HCT116 (cell line): ENCODE results near the gene FNDC3A. TPM values are rescaled to one million over a fixed set of nuclear protein-coding genes. Genes with fewer than 3 reads are reported as not detected.

Experiments used
- ATAC-seq: fragments of 200-7000 bp; cut with Tn5 transposase; 2 replicates; pipeline ENCODE4 v1.9.1; 2020; ENCODE audit warnings: mild to moderate bottlenecking, moderate library complexity
- BruUV-seq: library from RNA; stranded (reverse); fragments of 400-500 nt; replicated peaks from 2 replicates; lab custom pipeline; 2021; lab: Mats Ljungman, UMichigan
- CTCF ChIA-PET: fragments of 300-600 bp; sonication (Branson Sonifier 250); formaldehyde crosslinking; loops from one replicate; lab custom pipeline; 2021; ENCODE audit warnings: antibody characterized with exemption; lab: Charles Lee
- POLR2A ChIA-PET: fragments of 300-600, 350-600 bp; sonication (Branson Sonifier 250); formaldehyde crosslinking; loops from one replicate; lab custom pipeline; 2021; ENCODE audit warnings: antibody characterized with exemption; lab: Charles Lee
- RAD21 ChIA-PET, 2 experiments: fragments of 300-600 bp; sonication (Branson Sonifier 250); formaldehyde crosslinking; loops; one replicate each; lab custom pipeline; 2023; ENCODE audit warnings: low total read pairs in 2 of 2; ENCODE audit not compliant: uncharacterized antibody in 2 of 2, unreplicated experiment in 2 of 2, low non-redundant PET in 1 of 2; lab: Charles Lee
- DNase-seq: peaks from one replicate; pipeline ENCODE4 v3.0.0-alpha.2; 2010; ENCODE audit warnings: low read depth, low spot score
- H2AFZ ChIP-seq: fragments of 200-600 bp; shearing (Covaris generic), sonication (generic); 2 replicates; pipeline ENCODE4 v1.6.1; 2017; ENCODE audit warnings: low read depth, mixed run types, mixed read lengths, antibody characterized with exemption, low read length; ENCODE audit not compliant: poor library complexity, severe bottlenecking
- H3K27ac ChIP-seq: 2 replicates; pipeline ENCODE4 v1.5.1; 2012; ENCODE audit warnings: low read depth, low read length
- H3K27me3 ChIP-seq: fragments of 200-600 bp; sonication (generic); 2 replicates; pipeline ENCODE4 v1.6.1; 2016; ENCODE audit warnings: mixed run types, low read length, mixed read lengths; ENCODE audit not compliant: insufficient read depth
- H3K36me3 ChIP-seq, 2 experiments: fragments of 200-500 bp in 1 of 2; fragments of 200-600 bp in 1 of 2; sonication (Bioruptor generic) in 1 of 2; sonication (generic) in 1 of 2; 2 replicates each; pipeline versions ENCODE4 v1.5.1 to v1.6.1; 2014 to 2016; ENCODE audit warnings: low read length in 2 of 2, inconsistent platforms in 1 of 2, mixed read lengths in 1 of 2, mixed run types in 1 of 2; ENCODE audit not compliant: insufficient read depth in 2 of 2, control insufficient read depth in 1 of 2
- H3K4me1 ChIP-seq, 2 experiments: fragments of 200-600 bp in 1 of 2; sonication (generic) in 1 of 2; 2 replicates each; pipeline versions ENCODE4 v1.5.1 to v1.6.1; 2012 to 2017; ENCODE audit warnings: low read length in 2 of 2, inconsistent platforms in 1 of 2, mild to moderate bottlenecking in 1 of 2, mixed read lengths in 1 of 2, mixed run types in 1 of 2, moderate library complexity in 1 of 2; ENCODE audit not compliant: insufficient read depth in 2 of 2, control insufficient read depth in 1 of 2
- H3K4me2 ChIP-seq: fragments of 200-600 bp; sonication (generic); 2 replicates; pipeline ENCODE4 v1.6.1; 2017; ENCODE audit warnings: mixed run types, low read length, mixed read lengths
- H3K4me3 ChIP-seq, 2 experiments: fragments of 200-600 bp in 1 of 2; sonication (generic) in 1 of 2; replicated peaks in 1 of 2; 2 replicates each; pipeline ENCODE4 v1.5.1; 2011 to 2016; ENCODE audit warnings: low read length in 2 of 2, control low read depth in 1 of 2, low read depth in 1 of 2, mild to moderate bottlenecking in 1 of 2, mixed read lengths in 1 of 2, mixed run types in 1 of 2
- H3K79me2 ChIP-seq: fragments of 200-600 bp; sonication (generic); 2 replicates; pipeline ENCODE4 v1.6.1; 2017; ENCODE audit warnings: mild to moderate bottlenecking, mixed run types, low read length, moderate library complexity, mixed read lengths; ENCODE audit not compliant: insufficient read depth
- H3K9ac ChIP-seq: fragments of 200-600 bp; sonication (generic); 2 replicates; pipeline ENCODE4 v1.6.1; 2016; ENCODE audit warnings: low read length, mixed read lengths
- H3K9me2 ChIP-seq: fragments of 200-600 bp; sonication (generic), shearing (Covaris generic); 2 replicates; pipeline ENCODE4 v1.6.1; 2017; ENCODE audit warnings: mixed run types, mild to moderate bottlenecking, moderate library complexity; ENCODE audit not compliant: insufficient read depth
- H3K9me3 ChIP-seq, 2 experiments: fragments of 200-500 bp in 1 of 2; fragments of 200-600 bp in 1 of 2; sonication (Bioruptor generic) in 1 of 2; sonication (generic) in 1 of 2; 2 replicates each; pipeline ENCODE4 v1.6.1; 2014 to 2017; ENCODE audit warnings: low read length in 2 of 2, mixed read lengths in 2 of 2, inconsistent platforms in 1 of 2, low read depth in 1 of 2, mild to moderate bottlenecking in 1 of 2, mixed run types in 1 of 2, moderate library complexity in 1 of 2; ENCODE audit not compliant: control insufficient read depth in 1 of 2, insufficient read depth in 1 of 2
- H4K20me1 ChIP-seq: fragments of 200-600 bp; sonication (generic), shearing (Covaris generic); 2 replicates; pipeline ENCODE4 v1.6.1; 2017; ENCODE audit warnings: mixed run types, mild to moderate bottlenecking, moderate library complexity; ENCODE audit not compliant: insufficient read depth
- CBX3 ChIP-seq: IDR thresholded peaks from 2 replicates; pipeline ENCODE4 v1.6.1; 2012; ENCODE audit warnings: low read depth
- ELF1 ChIP-seq: IDR thresholded peaks from 2 replicates; pipeline ENCODE4 v1.6.1; 2012; ENCODE audit warnings: low read depth, borderline replicate concordance
- EZH2phosphoT487 ChIP-seq: fragments of 200-600 bp; IDR thresholded peaks from 2 replicates; pipeline ENCODE4 v1.6.1; 2018; ENCODE audit warnings: antibody characterized with exemption, borderline replicate concordance
- FOSL1 ChIP-seq: IDR thresholded peaks from 2 replicates; pipeline ENCODE4 v1.6.1; 2012; ENCODE audit warnings: low read depth
- JUND ChIP-seq: IDR thresholded peaks from 2 replicates; pipeline ENCODE4 v1.6.1; 2012
- RAD21 ChIP-seq: IDR thresholded peaks from 2 replicates; pipeline ENCODE4 v1.6.1; 2012; ENCODE audit warnings: low read depth, mild to moderate bottlenecking
- SP1 ChIP-seq: IDR thresholded peaks from 2 replicates; pipeline ENCODE4 v1.6.1; 2012; ENCODE audit warnings: low read depth
- SRF ChIP-seq: IDR thresholded peaks from 2 replicates; pipeline ENCODE4 v1.6.1; 2012; ENCODE audit warnings: low read depth
- TCF7L2 ChIP-seq: IDR thresholded peaks from 2 replicates; pipeline ENCODE4 v1.7.0; 2011; ENCODE audit warnings: borderline replicate concordance, inconsistent platforms; ENCODE audit not compliant: insufficient read depth, insufficient read length; ENCODE audit errors: extremely low read depth
- ZBTB33 ChIP-seq: IDR thresholded peaks from 2 replicates; pipeline ENCODE4 v1.6.1; 2011; ENCODE audit warnings: mild to moderate bottlenecking, low read length, moderate library complexity; ENCODE audit not compliant: insufficient replicate concordance; ENCODE audit errors: extremely low read depth
- ZNF274 ChIP-seq: fragments of 200-500 bp; sonication (Bioruptor generic); IDR thresholded peaks from 2 replicates; pipeline ENCODE4 v1.6.1; 2014; ENCODE audit warnings: mild to moderate bottlenecking, low read depth, low read length, inconsistent platforms
- intact Hi-C: fragments of 100-400 bp; cut with micrococcal nuclease; formaldehyde crosslinking; loops from 2 replicates; pipeline ENCODE4 v1.10.0; 2022
- total RNA-seq: library from RNA; stranded (reverse); gene quantifications from one replicate; pipeline ENCODE4 v1.2.1, GENCODE V29; 2021; ENCODE audit not compliant: unreplicated experiment
- TF ChIP-seq, protein P1 (sequence below): IDR thresholded peaks from 2 replicates; pipeline ENCODE4 v1.6.1; 2012; ENCODE audit warnings: low read depth
- TF ChIP-seq, protein P2 (sequence below), 3 experiments: fragments of 200-600 bp in 1 of 3; sonication (generic) in 1 of 3; IDR thresholded peaks in 2 of 3; conservative IDR thresholded peaks in 1 of 3; 2 replicates each; pipeline ENCODE4 v1.5.1; 2012 to 2017; ENCODE audit warnings: low read depth in 2 of 3, low read length in 2 of 3, antibody characterized with exemption in 1 of 3, borderline replicate concordance in 1 of 3, control low read depth in 1 of 3, mild to moderate bottlenecking in 1 of 3, mixed read lengths in 1 of 3, mixed run types in 1 of 3, moderate library complexity in 1 of 3; ENCODE audit not compliant: insufficient read depth in 1 of 3
- TF ChIP-seq, protein P3 (sequence below): IDR thresholded peaks from 2 replicates; pipeline ENCODE4 v1.6.1; 2012

The FNDC3A gene
- total RNA-seq, 1 experiment from 2014 or later, result 30.5 TPM

DNA sequence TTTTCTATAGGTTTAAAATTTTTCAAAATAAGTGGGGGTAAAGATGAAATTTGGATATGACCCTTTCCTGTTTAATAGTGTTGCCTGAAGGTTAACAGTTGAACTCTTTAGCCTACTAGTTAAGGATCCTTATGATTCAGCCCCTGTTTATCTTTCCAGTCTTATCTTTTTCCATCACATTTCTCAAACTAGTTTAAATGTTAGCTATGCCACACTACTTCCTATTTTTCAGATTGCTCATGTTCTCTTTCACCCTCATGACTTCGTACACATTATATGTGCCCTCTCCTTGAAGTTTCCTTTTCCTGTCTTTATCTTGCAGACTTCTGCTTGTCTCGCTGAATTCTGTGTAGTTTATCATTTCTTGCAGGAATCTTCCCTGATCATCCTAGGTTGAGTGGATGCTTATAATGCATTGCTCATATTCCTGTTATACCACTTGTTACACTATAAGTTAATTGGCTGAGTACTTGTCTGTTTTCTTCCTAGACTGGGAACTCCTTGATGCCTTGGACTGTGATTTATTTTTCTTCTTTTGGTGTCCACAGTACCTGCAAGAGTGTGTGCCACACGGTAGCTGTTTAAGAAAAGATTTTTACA, 86.7 kb downstream of the FNDC3A start:
- no peak for ATAC-seq

More for the DNA sequence above, 86.7 kb downstream of the FNDC3A start:
- Histone ChIP-seq H3K4me1 (no peaks in the 10 kb centered on the region), H3K4me3 (no peak overlapping the region), H4K20me1 (no peaks in the 10 kb centered on the region), H3K79me2 (no peaks in the 10 kb centered on the region), H2AFZ (no peak overlapping the region), H3K9me2 (no peaks in the 10 kb centered on the region), H3K4me2 (no peak overlapping the region), H3K27ac (no peak overlapping the region), H3K9me3 (no peaks in the 10 kb centered on the region), H3K9ac (no peak overlapping the region), H3K27me3 (no peaks in the 10 kb centered on the region), H3K36me3 (no peaks in the 10 kb centered on the region)
- no peak for TF ChIP-seq JUND
- TF ChIP-seq SRF, result no peak
- no peak for TF ChIP-seq RAD21
- TF ChIP-seq, protein P1, sequence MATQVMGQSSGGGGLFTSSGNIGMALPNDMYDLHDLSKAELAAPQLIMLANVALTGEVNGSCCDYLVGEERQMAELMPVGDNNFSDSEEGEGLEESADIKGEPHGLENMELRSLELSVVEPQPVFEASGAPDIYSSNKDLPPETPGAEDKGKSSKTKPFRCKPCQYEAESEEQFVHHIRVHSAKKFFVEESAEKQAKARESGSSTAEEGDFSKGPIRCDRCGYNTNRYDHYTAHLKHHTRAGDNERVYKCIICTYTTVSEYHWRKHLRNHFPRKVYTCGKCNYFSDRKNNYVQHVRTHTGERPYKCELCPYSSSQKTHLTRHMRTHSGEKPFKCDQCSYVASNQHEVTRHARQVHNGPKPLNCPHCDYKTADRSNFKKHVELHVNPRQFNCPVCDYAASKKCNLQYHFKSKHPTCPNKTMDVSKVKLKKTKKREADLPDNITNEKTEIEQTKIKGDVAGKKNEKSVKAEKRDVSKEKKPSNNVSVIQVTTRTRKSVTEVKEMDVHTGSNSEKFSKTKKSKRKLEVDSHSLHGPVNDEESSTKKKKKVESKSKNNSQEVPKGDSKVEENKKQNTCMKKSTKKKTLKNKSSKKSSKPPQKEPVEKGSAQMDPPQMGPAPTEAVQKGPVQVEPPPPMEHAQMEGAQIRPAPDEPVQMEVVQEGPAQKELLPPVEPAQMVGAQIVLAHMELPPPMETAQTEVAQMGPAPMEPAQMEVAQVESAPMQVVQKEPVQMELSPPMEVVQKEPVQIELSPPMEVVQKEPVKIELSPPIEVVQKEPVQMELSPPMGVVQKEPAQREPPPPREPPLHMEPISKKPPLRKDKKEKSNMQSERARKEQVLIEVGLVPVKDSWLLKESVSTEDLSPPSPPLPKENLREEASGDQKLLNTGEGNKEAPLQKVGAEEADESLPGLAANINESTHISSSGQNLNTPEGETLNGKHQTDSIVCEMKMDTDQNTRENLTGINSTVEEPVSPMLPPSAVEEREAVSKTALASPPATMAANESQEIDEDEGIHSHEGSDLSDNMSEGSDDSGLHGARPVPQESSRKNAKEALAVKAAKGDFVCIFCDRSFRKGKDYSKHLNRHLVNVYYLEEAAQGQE, result no peak
- no peak for TF ChIP-seq ZBTB33
- TF ChIP-seq, protein P2, sequence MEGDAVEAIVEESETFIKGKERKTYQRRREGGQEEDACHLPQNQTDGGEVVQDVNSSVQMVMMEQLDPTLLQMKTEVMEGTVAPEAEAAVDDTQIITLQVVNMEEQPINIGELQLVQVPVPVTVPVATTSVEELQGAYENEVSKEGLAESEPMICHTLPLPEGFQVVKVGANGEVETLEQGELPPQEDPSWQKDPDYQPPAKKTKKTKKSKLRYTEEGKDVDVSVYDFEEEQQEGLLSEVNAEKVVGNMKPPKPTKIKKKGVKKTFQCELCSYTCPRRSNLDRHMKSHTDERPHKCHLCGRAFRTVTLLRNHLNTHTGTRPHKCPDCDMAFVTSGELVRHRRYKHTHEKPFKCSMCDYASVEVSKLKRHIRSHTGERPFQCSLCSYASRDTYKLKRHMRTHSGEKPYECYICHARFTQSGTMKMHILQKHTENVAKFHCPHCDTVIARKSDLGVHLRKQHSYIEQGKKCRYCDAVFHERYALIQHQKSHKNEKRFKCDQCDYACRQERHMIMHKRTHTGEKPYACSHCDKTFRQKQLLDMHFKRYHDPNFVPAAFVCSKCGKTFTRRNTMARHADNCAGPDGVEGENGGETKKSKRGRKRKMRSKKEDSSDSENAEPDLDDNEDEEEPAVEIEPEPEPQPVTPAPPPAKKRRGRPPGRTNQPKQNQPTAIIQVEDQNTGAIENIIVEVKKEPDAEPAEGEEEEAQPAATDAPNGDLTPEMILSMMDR (IDR thresholded peaks at IDR 0.05 in 2 of 3, conservative IDR thresholded peaks at IDR 0.05 in 1 of 3; ENCODE audit: borderline replicate concordance in 1 of 3, insufficient read depth in 1 of 3, low read depth in 2 of 3, low read length in 2 of 3), result no peak
- TF ChIP-seq ZNF274, result no peak
- no peak for TF ChIP-seq EZH2phosphoT487
- no peak for TF ChIP-seq SP1
- TF ChIP-seq TCF7L2, result no peak
- no peak for TF ChIP-seq ELF1
- TF ChIP-seq, protein P3, sequence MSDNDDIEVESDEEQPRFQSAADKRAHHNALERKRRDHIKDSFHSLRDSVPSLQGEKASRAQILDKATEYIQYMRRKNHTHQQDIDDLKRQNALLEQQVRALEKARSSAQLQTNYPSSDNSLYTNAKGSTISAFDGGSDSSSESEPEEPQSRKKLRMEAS, result no peak
- TF ChIP-seq CBX3, result no peak
- no peak for TF ChIP-seq FOSL1
- no TSS peak for BruUV-seq
- intact Hi-C loops, result no loop called here
- ChIA-PET CTCF (no interaction called here), POLR2A (no interaction called here), RAD21 (no interaction called here)
- no peak for DNase-seq
